OCI-LY1 (cell line): ENCODE measurements around the gene PRDM15.

Experiments
- H2AFZ ChIP-seq: fragments of 200-600 bp; sonication (generic), shearing (Covaris generic); 2 replicates; pipeline ENCODE4 v1.6.0; 2014; ENCODE audit warnings: antibody characterized with exemption, mild to moderate bottlenecking, low read length
- H3F3A ChIP-seq: fragments of 200-600 bp; sonication (generic), shearing (Covaris generic); 2 replicates; pipeline ENCODE4 v1.6.0; 2014; ENCODE audit warnings: mild to moderate bottlenecking, antibody characterized with exemption, low read length, moderate library complexity; ENCODE audit not compliant: insufficient read depth
- H3K27ac ChIP-seq: fragments of 200-600 bp; sonication (generic); 2 replicates; pipeline ENCODE4 v1.5.1; 2014; ENCODE audit warnings: low read length, mixed run types, mild to moderate bottlenecking, low read depth; ENCODE audit not compliant: poor library complexity, severe bottlenecking
- H3K27me3 ChIP-seq: fragments of 200-600 bp; sonication (generic); 2 replicates; pipeline ENCODE4 v1.6.0; 2014; ENCODE audit warnings: antibody characterized with exemption, mild to moderate bottlenecking, low read length, moderate library complexity; ENCODE audit not compliant: insufficient read depth
- H3K36me3 ChIP-seq: fragments of 200-600 bp; sonication (generic); 2 replicates; pipeline ENCODE4 v1.6.1; 2014; ENCODE audit warnings: mild to moderate bottlenecking, antibody characterized with exemption, low read length, moderate library complexity, mixed read lengths; ENCODE audit not compliant: insufficient read depth
- H3K4me1 ChIP-seq: fragments of 200-600 bp; sonication (generic); 2 replicates; pipeline ENCODE4 v1.5.1; 2014; ENCODE audit warnings: mild to moderate bottlenecking, low read length, moderate library complexity; ENCODE audit not compliant: insufficient read depth, severe bottlenecking
- H3K4me2 ChIP-seq: fragments of 200-600 bp; sonication (generic), shearing (Covaris generic); 2 replicates; pipeline ENCODE4 v1.6.1; 2014; ENCODE audit warnings: low read length
- H3K4me3 ChIP-seq: fragments of 200-600 bp; sonication (generic); 2 replicates; pipeline ENCODE4 v1.5.1; 2014; ENCODE audit warnings: low read length, low read depth, mild to moderate bottlenecking, mixed read lengths; ENCODE audit not compliant: poor library complexity, severe bottlenecking
- H3K79me2 ChIP-seq: fragments of 200-600 bp; shearing (Covaris generic); 2 replicates; pipeline ENCODE4 v1.6.1; 2016; ENCODE audit warnings: mixed run types, low read length, mixed read lengths; ENCODE audit not compliant: insufficient read depth
- H3K9ac ChIP-seq: fragments of 200-600 bp; sonication (generic), shearing (Covaris generic); 2 replicates; pipeline ENCODE4 v1.6.1; 2014; ENCODE audit warnings: mild to moderate bottlenecking, low read length, mixed read lengths
- H3K9me2 ChIP-seq: fragments of 200-600 bp; sonication (generic), shearing (Covaris generic); 2 replicates; pipeline ENCODE4 v1.6.1; 2014; ENCODE audit warnings: low read depth, mild to moderate bottlenecking, low read length, mixed read lengths
- H3K9me3 ChIP-seq: fragments of 200-600 bp; shearing (Covaris generic); 2 replicates; pipeline ENCODE4 v1.6.1; 2014; ENCODE audit warnings: low read length, mixed read lengths
- H4K20me1 ChIP-seq: fragments of 200-600 bp; sonication (generic), shearing (Covaris generic); 2 replicates; pipeline ENCODE4 v1.6.0; 2016; ENCODE audit warnings: mild to moderate bottlenecking, low read length; ENCODE audit not compliant: insufficient read depth
- EZH2 ChIP-seq: fragments of 200-600 bp; sonication (generic), shearing (Covaris generic); IDR thresholded peaks from 2 replicates; pipeline ENCODE4 v1.8.0; 2017; ENCODE audit warnings: borderline replicate concordance, mixed run types, mild to moderate bottlenecking, antibody characterized with exemption, low read length, moderate library complexity, mixed read lengths
- TF ChIP-seq, protein P1 (sequence below): fragments of 200-600 bp; sonication (generic), shearing (Covaris generic); IDR thresholded peaks from 2 replicates; pipeline ENCODE4 v1.5.1; 2017; ENCODE audit warnings: mild to moderate bottlenecking, antibody characterized with exemption, low read length, moderate library complexity, mixed read lengths

Gene PRDM15

GRCh38 chr21:41802198-41802584 lies 77.0 kb downstream of the PRDM15 start:
- Histone ChIP-seq H4K20me1 (no peaks in the 10 kb centered on the region), H3K4me3 (no peak overlapping the region), H3K9me2 (no peaks in the 10 kb centered on the region), H3K9ac (no peak overlapping the region), H2AFZ (no peak overlapping the region), H3K4me2 (no peak overlapping the region), H3K27ac (no peak overlapping the region), H3K27me3 (no peaks in the 10 kb centered on the region), H3F3A (no peaks in the 10 kb centered on the region), H3K79me2 (no peaks in the 10 kb centered on the region), H3K9me3 (no peaks in the 10 kb centered on the region), H3K4me1 (no peaks in the 10 kb centered on the region), H3K36me3 (peaks cover 93% of the 10 kb centered on the region)
- TF ChIP-seq, protein P1, sequence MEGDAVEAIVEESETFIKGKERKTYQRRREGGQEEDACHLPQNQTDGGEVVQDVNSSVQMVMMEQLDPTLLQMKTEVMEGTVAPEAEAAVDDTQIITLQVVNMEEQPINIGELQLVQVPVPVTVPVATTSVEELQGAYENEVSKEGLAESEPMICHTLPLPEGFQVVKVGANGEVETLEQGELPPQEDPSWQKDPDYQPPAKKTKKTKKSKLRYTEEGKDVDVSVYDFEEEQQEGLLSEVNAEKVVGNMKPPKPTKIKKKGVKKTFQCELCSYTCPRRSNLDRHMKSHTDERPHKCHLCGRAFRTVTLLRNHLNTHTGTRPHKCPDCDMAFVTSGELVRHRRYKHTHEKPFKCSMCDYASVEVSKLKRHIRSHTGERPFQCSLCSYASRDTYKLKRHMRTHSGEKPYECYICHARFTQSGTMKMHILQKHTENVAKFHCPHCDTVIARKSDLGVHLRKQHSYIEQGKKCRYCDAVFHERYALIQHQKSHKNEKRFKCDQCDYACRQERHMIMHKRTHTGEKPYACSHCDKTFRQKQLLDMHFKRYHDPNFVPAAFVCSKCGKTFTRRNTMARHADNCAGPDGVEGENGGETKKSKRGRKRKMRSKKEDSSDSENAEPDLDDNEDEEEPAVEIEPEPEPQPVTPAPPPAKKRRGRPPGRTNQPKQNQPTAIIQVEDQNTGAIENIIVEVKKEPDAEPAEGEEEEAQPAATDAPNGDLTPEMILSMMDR = no peak

DNA sequence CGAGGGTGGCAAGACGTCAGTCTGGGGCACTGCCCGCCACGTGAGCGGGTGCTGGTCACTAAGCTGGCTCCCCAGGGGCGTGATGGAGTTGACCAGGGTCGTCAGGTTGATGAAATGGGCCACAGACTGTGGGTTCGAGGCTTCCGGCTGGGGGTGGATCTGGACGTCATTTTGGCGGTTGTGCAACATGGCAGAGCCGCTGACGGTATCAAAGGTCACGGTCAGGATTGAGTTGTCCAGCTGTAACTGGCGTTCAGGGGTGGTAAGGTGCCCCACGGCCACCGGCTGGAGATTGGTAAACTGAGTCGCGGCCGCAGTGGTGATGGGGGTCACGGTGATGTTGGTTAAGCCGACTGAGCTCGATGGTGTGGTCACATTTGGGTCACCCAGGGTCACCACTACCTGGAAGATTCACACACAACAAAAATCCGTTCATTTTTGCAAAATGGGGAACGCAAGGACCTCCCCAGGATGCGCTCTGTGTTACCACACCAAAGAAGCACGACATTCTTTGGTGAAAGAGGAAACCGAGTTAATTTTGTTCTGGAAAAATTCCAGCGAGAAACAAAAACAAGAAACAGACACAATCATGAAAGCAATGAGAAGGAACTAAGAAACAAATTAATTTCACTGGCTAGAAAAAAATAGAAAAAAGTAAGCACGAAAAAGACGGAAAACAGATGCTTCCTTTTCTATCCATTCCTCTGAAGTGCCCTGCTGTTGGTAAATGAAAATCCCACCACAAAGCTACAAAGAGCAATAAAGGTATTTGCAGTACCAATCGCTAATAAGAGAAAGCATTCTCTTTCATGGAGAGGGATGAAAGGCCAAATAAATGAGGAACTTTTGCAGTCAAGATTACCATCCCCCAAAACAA lies 77.6 kb downstream of the PRDM15 start:
- Histone ChIP-seq H3K9ac (no peak overlapping the region), H3K36me3 (peaks cover 91% of the 10 kb centered on the region), H3K27me3 (no peaks in the 10 kb centered on the region), H3K4me2 (no peak overlapping the region), H2AFZ (no peak overlapping the region), H3K4me1 (no peaks in the 10 kb centered on the region), H3K4me3 (no peak overlapping the region), H3K9me3 (no peaks in the 10 kb centered on the region), H3F3A (no peaks in the 10 kb centered on the region), H4K20me1 (no peaks in the 10 kb centered on the region), H3K79me2 (no peaks in the 10 kb centered on the region), H3K9me2 (no peaks in the 10 kb centered on the region), H3K27ac (no peak overlapping the region)
- no peak for TF ChIP-seq EZH2
- TF ChIP-seq, protein P1 = no peak

DNA sequence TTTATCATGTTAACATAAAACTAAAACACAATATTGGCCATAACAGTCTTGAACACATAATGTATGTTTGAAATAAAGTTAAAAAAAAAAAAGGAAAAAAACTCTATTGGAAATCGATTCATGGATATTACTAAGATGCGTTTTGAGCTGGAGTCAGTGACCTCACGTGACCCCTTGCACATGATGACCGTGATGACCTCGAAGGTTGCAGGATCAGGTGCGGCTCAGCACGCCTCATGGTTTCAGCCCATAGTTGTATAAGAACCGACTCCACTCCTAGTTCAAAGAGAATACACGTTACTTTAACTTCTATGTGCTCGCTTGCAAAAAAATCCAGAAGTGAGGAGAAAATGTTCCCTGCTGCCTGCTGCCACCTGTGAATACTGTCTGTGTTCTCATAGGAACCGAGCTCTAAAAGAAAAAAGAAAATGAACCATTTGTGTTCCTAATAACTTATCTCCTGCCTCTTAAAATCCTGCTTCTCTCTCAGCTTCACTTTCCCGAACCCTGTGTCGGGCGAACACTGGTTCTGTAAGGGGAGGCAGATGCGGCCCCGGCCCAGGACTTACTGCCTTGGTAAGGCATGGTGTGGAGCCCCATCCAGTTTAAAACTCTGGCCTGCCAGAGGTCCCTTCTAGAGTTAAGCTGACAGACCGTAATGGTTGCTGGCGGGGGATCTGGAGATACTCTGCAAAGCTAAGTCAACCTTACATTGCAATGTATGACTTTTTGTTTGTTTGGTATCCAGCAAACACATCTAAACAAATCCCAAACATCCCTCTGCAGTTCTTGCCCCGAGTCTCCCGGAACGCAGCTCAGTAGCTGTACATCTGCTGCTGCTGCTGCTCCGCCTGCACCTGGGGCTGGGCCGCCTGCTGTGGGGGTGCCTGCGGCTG lies 78.5 kb downstream of the PRDM15 start:
- Histone ChIP-seq H3K4me3 (no peak overlapping the region), H3K9me2 (no peaks in the 10 kb centered on the region), H3K27ac (no peak overlapping the region), H3K9me3 (no peaks in the 10 kb centered on the region), H3K27me3 (no peaks in the 10 kb centered on the region), H4K20me1 (no peaks in the 10 kb centered on the region), H3K36me3 (peaks cover 89% of the 10 kb centered on the region), H2AFZ (no peak overlapping the region), H3K4me2 (no peak overlapping the region), H3F3A (no peaks in the 10 kb centered on the region), H3K79me2 (no peaks in the 10 kb centered on the region), H3K4me1 (no peaks in the 10 kb centered on the region), H3K9ac (no peak overlapping the region)
- no peak for TF ChIP-seq EZH2
- TF ChIP-seq, protein P1 = no peak
